ENCODE results near the gene NEIL1. TPM values are rescaled to one million over a fixed set of nuclear protein-coding genes. Genes with fewer than 3 reads are reported as not detected.

NEIL1 gene
- total RNA-seq, 4 donors from 2014 or later = 20.0 to 66.8 (median 41.2) TPM

DNA sequence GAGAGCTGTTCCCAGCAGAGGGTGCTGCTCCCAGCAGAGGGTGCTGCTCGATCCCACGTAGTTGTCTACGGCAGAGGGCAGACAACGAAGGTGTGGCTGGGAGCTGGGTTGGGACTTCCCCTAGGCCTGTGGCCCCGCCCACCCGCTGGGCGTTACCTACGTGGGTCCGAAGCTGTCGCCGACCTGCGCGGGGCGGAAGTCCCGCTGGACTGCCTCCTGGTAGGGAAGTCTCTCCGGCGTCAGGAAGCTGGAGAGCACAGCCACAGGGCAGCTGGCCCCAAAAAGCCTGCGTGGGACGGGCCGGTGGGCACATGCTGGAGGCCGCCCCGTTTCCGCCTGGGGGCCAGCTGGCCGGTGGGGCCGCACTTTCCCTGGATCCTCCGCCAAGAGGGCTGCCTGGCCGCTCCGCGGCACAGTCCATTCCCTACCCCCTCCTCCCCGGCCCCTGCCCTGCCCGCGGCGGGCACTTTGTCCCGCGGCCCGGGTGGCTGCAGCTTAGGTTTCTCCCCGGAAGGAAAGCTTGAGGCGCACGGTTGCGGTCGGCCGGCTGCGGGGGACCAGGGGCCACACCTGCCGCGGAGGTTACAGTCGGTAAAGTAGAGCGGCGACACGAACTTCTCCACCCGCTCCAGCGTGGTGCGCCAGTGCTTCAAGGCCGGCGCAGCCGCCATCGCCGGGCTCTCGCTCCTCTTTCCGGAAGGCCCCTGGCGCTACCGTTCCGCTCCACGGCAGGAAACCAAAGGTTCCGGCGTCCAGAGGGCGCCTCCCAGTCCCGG is 21.3 kb downstream of the NEIL1 start, which contains the start of gene MAN2C1:
MAN2C1 (minus strand) TSS at position 695 of the 776 bp plus-strand sequence; CDS start at position 671, 24 bp downstream.
- WGBS, 2 donors = 0% methylated on average over 42 of the region's 67 CpGs
- peak in 1 of 2 donors; percentile 67 for TF ChIP-seq POLR2A (IDR thresholded peaks at IDR 0.05)
- TF ChIP-seq, protein P1, sequence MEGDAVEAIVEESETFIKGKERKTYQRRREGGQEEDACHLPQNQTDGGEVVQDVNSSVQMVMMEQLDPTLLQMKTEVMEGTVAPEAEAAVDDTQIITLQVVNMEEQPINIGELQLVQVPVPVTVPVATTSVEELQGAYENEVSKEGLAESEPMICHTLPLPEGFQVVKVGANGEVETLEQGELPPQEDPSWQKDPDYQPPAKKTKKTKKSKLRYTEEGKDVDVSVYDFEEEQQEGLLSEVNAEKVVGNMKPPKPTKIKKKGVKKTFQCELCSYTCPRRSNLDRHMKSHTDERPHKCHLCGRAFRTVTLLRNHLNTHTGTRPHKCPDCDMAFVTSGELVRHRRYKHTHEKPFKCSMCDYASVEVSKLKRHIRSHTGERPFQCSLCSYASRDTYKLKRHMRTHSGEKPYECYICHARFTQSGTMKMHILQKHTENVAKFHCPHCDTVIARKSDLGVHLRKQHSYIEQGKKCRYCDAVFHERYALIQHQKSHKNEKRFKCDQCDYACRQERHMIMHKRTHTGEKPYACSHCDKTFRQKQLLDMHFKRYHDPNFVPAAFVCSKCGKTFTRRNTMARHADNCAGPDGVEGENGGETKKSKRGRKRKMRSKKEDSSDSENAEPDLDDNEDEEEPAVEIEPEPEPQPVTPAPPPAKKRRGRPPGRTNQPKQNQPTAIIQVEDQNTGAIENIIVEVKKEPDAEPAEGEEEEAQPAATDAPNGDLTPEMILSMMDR (IDR thresholded peaks at IDR 0.05) = no peak

DNA sequence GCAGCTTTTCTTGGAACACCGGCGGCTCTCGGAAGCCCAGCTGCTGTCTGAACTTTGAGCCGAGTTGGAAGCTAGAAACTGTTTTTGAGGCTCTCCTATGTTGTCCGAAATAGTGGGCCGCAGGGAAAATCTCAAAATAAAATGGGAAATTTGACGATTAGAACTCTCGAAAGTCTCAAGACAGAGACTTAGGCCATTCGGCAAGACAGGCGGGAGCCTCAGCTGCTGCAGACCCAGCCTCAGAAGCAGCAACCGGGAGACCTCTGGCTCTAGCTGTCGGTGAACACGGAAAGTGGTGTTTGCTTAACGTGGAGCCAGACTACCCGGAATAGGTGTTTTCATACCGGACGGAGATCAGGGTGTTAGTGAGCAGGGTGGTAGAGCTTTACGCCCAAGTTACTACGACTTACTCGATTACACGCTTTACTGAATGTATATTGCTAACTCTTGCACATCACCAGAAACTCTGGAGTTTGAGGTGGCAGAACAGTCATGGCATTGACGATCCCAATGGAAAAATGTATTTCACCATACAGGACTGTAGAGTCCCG is 21.9 kb downstream of the NEIL1 start:
- DNase-seq (ENCODE audit: low spot score in 2 of 2) = no peak
- 2 to 4% methylated on average over 23 of the region's 23 CpGs for WGBS, 2 donors
- intact Hi-C loops (cut with DNase I; ENCODE audit: low total_unique reads) = loop anchor here (10.0 kb wide), 1 partner anchor 286 kb away; no protein-coding TSS in a partner anchor
- peak overlapping the region; percentile 75 for H3K4me3 ChIP-seq (ENCODE audit: low read depth, poor library complexity, severe bottlenecking)
- TF ChIP-seq POLR2A (IDR thresholded peaks at IDR 0.05) = no peak
- TF ChIP-seq, protein P1 (IDR thresholded peaks at IDR 0.05) = no peak

More for the DNA sequence above, 21.3 kb downstream of the NEIL1 start, which contains the start of gene MAN2C1:
- DNase-seq (ENCODE audit: low spot score in 2 of 2) = peak; percentile 94 to 99
- H3K4me3 ChIP-seq (ENCODE audit: low read depth, poor library complexity, severe bottlenecking) = peak within 1 kb of the TSS; percentile 75
- intact Hi-C loops (cut with DNase I; ENCODE audit: low total_unique reads) = loop anchor here (10.0 kb wide), 1 partner anchor 287 kb away; no protein-coding TSS in a partner anchor

DNA sequence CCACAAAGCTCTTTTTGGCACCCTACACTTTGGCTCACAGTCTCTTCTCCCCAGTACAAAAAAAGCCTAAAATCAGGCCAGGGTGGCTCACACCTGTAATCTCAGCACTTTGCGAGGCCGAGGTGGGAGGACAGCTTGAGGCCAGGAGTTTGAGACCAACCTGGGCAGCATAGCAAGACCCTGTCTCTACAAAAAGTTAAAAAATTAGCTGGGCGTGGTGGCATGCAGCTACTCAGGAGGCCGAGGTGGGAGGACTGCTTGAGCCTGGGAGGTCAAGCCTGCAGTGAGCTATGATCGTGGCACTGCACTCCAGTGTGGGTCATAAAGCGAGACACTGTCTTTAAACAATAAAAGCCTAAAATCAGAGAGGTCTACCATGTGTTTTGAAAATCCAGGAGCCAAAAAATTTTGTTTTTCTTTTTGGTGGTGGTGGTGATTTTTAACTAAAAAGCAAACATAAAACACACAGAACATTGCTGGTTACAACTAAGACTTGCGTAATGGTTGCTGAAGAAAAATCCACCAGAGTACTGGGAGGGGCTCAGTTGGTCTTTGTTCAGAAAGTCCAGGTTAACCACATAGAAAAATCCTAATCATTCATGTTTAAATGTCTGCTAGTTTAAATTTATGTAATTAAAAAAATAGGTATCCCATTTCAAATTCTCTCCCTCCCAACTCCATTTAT is 23.2 kb downstream of the NEIL1 start:
- no peak for TF ChIP-seq POLR2A (IDR thresholded peaks at IDR 0.05)
- TF ChIP-seq, protein P1 (IDR thresholded peaks at IDR 0.05) = no peak
- no peak overlapping the region for H3K4me3 ChIP-seq (ENCODE audit: low read depth, poor library complexity, severe bottlenecking)
- WGBS, 2 donors = 94 to 98% methylated on average over 7 of the region's 7 CpGs
- intact Hi-C loops (cut with DNase I; ENCODE audit: low total_unique reads) = loop anchor here (10.0 kb wide), 1 partner anchor 285 kb away; no protein-coding TSS in a partner anchor
- peak in 1 of 2 donors; percentile 63 for DNase-seq (ENCODE audit: low spot score in 2 of 2)

DNA sequence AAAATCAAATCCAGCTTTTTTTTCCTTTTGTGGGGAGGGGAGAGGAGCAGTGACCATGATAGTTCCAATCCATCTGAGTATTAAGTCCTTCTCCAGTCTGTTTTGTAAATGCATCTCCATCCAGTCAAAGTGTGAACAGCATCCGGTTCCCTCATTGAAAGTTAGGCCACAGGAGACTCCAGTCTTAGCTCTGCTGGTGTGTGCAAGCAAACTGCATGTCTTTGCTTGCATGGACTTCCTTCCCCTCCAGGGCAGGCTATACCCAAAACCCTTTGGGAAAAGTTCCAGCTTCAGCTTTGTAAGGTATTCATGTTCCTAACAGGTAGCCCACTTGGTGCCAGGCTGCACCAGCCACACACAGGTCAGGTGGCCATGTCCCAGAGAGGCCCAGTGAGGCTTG is 24.6 kb downstream of the NEIL1 start:
- H3K4me3 ChIP-seq (ENCODE audit: low read depth, poor library complexity, severe bottlenecking) = no peak overlapping the region
- WGBS, 2 donors = 61 to 71% methylated on average over 1 of the region's 1 CpG
- intact Hi-C loops (cut with DNase I; ENCODE audit: low total_unique reads) = no loop called here
- DNase-seq (ENCODE audit: low spot score in 2 of 2) = no peak
- TF ChIP-seq POLR2A (IDR thresholded peaks at IDR 0.05) = no peak
- TF ChIP-seq, protein P1 (IDR thresholded peaks at IDR 0.05) = no peak

DNA sequence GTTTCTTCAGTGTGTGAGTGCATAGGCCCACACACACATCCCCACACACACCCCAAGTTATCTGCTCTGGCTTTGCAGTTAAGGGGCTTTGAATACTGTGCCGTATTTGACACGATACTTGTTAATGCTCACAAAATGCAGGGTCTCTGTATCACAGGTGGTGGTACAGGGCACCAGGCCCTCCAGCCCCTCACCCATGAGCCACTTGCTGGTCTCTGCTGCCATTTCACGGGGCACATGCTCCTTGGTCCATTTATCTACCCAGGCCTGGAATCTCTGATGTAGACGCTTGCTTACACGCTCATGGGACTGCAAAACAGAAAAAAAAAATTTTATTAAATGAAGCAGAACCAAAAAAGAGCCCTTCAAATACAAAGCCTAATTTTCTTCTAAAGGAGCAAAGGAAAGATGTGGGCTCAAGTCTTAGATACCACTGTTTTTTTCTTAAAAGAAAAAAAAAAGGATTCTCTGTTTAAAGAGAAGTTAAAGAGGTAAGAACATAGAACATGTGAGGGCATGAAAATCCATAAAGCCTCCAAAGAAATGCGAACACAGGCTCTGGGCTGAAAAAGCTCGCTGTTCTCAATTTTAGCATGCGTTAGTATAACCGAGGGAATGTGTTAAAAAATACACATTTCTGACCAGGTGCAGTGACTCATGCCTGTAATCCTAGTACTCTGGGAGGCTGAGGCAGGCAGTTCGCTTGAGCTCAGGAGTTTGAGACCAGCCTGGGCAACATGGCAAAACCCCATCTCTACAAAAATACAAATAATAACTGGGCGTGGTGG is 25.3 kb downstream of the NEIL1 start:
- TF ChIP-seq POLR2A (IDR thresholded peaks at IDR 0.05) = no peak
- TF ChIP-seq, protein P1 (IDR thresholded peaks at IDR 0.05) = no peak
- DNase-seq (ENCODE audit: low spot score in 2 of 2) = no peak
- 85 to 90% methylated on average over 11 of the region's 11 CpGs for WGBS, 2 donors
- intact Hi-C loops (cut with DNase I; ENCODE audit: low total_unique reads) = no loop called here
- no peak overlapping the region for H3K4me3 ChIP-seq (ENCODE audit: low read depth, poor library complexity, severe bottlenecking)
